SHP77 (cell line): ENCODE measurements around the gene FRK.
"Not testable (repeated sequence)": the region's sequence is repeated elsewhere in the genome, so short reads cannot be mapped to it uniquely, and the experiment has no call there.

Experiments
- DNase-seq, 2 experiments: peaks; one replicate each; lab custom pipeline; 2025; lab: John Stamatoyannopoulos, UW

Gene FRK

GRCh38 chr6:116060572-116061283 lies at the start of gene FRK:
TSS of gene FRK (minus strand) at chr6:116060891. CDS start at chr6:116060311, 580 bp downstream.
- DNase-seq = no peak

- DNase-seq = no peak
Measured at GRCh38 chr6:116108836-116109235, 48.1 kb upstream of the FRK start.

DNA sequence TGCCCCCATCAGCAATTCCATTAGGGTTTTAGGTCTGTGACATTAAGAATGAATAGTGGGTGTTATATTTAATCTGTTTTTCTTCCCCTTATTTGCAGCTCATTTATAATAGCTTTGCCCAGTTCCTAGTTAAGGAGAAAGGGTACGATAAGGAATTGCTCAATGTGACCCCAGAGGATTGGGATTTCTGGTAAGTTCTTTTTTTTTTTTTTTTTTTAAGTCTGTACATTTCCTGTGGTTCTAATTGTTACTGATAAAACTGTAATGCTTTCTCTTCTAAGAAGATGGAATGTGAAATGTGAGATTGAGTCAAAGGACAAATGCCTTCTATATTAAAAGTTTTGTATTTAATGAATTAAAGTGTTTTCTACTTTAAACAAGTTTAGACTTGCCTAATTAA lies 45.5 kb upstream of the FRK start:
- no peak for DNase-seq

DNA sequence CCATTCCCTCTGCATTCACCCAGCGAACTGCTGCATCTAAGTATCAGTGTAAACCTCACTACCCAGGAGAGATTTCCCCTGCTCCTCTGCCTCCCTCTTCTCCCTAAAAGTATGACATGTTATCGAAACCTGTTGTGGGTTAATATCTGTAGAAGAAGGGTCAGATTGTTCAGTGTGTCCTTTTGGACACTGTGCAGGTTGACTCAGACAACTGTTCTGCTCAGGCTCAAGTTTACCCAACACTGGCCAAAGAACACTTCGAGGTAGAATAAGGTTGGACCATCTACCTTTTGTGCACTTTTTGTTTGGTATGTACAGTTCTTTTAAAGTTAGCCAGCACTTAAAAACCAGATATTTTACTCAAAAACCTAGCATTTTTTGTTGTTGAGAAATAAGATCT lies 44.6 kb upstream of the FRK start:
- DNase-seq = no peak

DNA sequence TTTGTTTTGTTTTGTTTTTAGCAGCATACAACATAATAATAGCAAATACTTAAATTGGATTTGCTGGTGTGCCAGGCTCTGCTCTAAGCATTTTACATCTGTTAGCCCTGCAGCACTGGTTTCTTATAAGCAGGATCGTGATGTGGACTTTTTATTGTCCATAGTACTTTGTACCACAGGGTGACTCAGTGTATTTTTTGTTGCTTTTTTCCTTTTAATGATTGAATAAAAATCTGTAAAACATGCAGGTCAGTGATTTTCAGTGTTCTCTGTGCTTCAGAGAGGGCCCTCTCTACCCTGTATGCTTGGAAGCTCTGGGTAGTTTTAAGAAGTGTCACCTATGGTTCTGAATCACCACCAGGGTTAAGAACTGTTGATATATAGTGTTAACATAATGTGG lies 43.9 kb upstream of the FRK start:
- DNase-seq = no peak

DNA sequence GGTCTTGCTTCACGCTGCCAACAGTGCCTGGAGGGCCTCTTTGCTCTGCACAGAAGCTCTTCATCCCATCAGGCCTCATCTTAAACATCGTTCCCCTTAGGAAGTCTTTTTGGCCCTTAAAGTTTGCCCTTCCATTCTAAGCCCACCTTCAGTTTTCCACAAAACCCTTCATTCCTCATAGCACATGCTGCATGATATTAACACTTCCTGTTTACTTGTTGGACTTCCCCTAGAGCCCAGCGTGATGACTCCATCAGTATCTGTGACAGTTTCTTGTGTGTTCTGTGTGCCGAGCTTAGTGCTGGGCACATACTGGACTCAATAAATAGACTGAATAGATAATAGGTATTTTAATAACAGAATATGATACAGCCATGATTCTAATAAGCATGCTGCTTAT lies 42.2 kb upstream of the FRK start:
- DNase-seq = no peak

DNA sequence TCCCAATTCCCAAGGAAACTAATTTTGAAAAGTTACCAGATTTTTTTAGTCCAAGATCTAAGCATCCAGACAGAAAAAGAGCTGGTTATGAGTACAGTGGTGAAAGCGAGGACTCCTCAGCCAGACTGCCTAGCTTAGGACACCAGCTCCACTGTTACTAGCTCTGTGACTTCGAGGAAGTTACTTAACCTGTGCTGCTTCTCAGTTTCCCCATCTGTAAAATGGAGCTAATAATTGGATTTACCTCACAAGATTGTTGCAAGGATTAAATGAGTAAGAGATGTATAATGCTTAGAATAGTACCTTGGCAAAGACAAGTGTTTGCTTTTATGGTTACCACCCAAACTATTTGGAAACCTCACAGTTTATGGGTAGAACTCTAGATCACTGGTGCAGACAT lies 41.1 kb upstream of the FRK start:
- DNase-seq = no peak

DNA sequence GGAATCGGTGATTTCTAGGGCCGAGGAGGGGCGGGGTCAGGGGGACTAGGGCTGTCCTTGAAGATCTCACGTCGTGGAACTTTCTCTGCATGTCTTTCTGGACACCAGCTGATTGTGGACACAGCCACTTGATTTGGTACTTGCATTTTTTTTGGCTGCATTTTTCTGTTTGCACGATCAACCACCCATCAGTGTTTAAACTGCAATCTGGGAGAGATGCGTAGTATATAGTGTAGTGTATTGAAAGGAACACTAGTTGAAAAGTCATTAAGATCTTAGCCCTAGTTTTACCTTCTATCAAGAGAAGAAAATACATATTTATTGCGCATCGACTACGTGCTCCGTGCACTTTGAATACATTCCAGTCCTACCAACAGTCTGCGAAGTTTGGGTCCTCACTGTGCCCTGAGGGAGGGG lies 40.6 kb upstream of the FRK start:
- DNase-seq = no peak

DNA sequence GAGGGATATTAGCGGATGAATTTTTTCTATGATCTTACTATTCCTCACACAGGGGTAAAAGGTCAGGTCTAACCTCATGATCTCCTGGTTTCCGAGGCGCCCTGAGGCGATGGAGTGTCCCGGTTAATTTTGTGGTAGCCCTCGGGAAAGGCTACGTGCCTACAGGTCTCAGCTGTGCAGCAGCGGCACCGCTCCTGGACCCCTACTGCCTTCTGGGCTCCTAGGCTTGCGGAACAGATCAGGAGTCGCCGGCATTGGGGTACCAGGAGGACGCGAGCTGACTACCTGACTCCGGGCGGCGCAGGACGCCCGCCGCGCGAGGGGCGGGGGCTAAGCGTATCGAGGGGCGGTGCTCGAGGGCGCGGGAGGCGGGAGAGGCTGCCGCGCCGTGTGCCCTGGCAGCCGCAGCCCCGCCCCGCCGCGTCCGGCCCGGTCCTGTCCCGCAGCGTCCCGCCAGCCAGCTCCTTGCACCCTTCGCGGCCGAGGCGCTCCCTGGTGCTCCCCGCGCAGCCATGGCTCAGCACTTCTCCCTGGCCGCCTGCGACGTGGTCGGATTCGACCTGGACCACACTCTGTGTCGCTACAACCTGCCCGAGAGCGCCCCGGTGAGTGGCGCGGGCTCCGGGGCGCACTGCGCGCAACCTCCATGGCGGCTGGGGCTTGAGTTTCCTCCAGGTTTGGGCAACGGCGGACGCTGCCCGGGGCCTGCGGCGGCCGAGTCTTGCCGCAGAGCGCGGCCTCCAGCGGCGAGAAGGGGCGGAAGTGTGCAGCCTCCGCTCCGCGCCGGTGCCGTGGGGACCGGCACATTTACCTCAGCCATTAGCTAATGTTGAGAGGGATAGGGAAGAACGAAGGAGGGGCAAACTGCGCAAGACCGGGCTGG lies 40.0 kb upstream of the FRK start, which contains the start of gene NT5DC1:
TSS of gene NT5DC1 (plus strand) at position 435 of the 883 bp plus-strand sequence. CDS start at position 513, 78 bp downstream.
- peak; percentile 60 to 84 for DNase-seq

DNA sequence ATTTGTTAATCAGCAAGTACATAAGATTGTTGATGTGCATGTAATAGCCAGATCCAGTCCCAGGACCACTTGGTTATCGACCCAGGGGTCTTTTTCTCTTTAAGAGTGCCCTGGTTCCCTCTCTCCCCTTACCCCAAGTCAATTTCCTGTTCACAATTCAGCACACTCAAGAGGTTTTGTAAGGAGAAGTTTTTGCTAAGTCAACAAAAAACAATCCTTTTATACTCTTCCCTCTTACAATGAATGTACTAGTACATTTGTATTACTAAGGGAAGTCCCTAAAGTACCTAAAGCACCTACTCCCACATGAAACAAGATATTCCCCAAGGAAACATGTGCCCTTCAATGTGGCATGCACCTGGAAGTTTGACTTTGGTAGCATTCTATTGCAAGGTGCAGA lies 38.3 kb upstream of the FRK start:
- no peak for DNase-seq

- no peak for DNase-seq
Measured at GRCh38 chr6:116096979-116097816, 36.5 kb upstream of the FRK start.

DNA sequence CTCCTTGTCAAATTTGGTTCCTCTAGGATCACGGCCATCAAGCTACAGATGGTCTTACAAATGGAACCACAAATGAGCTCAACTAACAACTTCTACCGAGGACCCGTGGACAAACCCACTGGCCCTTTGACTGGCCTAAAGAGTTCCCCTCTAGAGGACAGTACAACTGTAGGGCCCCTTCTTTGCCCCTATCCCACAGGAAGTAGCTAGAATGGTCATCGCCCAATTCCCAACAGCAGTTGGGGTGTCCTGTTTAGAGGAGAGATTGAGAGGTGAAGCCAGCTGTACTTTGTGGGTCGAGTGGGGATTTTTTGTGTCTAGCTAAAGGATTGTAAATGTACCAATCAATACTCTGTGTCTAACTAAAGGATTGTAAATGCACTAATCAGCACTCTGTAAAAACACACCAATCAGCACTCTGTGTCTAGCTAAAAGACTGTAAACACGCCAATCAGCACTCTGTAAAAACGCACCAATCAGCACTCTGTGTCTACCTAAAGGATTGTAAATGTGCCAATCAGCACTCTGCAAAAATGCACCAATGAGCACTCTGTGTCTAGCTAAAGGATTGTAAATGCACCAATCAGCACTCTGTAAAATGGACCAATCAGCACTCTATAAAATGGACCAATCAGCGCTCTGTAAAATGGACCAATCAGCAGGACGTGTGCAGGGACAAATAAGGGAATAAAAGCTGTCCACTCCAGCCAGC lies 35.5 kb upstream of the FRK start:
- DNase-seq = not testable (repeated sequence)

GRCh38 chr6:116094041-116094440 lies 33.4 kb upstream of the FRK start:
- no peak for DNase-seq

DNA sequence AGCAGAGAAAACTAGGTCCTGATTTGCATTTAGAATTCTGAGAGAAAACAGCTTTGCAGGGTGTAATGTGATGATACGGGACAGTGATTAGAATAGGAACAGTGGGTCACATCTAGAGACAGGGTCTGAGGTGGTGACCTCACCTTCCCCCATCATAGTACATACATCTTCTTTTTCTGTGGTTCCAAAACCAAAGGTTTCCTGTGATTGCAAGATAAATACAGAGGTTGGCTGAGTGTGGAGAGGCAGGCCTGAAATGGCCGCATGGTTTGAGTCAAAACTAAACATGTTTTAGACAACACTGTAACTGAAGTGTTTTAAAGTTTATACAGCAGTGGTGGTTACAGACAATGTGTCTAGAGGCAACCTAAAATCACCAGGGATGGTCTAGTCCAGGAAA lies 29.6 kb upstream of the FRK start:
- DNase-seq = no peak

DNA sequence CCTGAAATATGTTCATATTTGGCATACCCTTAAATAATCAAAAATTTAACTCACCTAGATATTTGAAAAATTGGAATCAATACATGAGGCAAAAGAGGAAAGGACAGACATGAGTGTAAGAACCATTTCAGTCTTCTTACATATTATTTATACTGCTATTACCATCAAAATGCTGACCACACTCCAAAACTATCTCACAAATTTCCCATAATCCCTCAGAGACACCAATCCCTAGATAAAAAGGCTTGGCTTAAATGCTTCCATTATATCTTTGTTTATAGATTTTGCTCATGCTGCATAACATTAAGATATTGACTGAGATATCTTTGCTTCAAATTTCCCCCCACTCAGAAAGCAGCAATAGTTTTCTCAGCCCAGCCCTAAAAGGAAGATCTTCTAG lies 28.3 kb upstream of the FRK start:
- DNase-seq = no peak

DNA sequence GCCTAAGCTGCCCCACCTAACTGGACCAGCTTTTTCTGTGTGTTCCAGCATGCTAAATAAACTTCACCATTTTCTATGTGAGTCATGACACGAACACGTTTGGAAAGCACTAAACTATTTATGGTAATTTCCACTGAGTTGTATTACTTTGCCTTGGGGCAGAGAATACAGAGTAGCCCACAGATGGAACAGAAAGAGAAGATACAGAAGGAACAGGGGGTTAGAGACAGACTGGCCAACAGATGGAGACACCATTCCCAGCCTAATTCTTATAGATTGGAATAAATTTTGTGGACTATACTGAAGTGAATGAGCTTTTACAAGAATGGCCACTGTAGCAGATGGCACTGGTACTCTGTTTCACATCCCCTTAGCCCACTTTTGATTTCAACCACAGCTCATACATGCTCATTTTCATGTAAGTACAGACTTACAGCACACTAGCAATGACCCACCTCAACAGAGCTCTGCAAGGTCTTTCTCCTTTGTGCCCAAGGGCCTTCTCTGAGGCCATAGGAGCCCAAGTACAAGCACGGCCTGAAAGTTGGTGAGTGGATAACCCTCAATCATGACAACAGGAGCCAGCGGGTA lies 26.8 kb upstream of the FRK start:
- no peak for DNase-seq

DNA sequence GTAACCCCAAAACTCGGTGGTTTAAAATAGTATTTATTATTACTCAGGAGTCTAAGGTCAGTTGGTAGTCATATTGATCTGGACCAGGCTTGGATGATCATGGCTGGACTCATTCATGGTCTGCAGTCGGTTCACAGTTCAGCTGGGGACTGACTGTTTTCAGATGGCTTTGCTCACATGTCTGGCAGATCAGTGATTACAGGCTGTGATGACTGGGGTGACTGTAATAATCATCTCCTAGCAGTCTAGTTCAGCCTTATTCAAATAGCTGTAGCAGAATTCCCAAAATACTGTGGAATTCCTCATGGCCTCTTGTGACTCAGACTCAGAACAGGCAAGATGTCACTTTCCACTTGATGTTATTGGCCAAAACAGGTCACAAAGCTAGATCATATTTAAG lies 23.6 kb upstream of the FRK start:
- DNase-seq = no peak

- DNase-seq = no peak
Measured at GRCh38 chr6:116083052-116083451, 22.4 kb upstream of the FRK start.

DNA sequence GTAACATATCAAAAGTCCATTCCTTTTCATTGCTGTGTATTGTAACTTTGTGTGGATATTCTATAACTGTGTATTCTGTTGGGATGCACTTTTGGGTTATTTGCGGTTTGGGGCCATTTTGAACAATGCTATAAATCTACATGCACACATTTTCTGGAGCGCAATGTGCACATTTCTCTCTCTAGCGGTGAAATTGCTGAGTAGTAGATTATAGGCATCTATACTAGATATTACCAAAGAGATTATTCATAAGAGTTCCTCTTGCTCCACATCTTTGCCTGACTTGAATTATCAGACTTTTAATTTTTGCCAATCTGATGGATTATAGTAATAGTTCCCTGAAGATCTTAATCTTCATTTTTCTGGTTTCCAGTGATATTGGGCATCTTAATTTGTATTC lies 18.3 kb upstream of the FRK start:
- no peak for DNase-seq

GRCh38 chr6:116078522-116078921 lies 17.8 kb upstream of the FRK start:
- DNase-seq = no peak

DNA sequence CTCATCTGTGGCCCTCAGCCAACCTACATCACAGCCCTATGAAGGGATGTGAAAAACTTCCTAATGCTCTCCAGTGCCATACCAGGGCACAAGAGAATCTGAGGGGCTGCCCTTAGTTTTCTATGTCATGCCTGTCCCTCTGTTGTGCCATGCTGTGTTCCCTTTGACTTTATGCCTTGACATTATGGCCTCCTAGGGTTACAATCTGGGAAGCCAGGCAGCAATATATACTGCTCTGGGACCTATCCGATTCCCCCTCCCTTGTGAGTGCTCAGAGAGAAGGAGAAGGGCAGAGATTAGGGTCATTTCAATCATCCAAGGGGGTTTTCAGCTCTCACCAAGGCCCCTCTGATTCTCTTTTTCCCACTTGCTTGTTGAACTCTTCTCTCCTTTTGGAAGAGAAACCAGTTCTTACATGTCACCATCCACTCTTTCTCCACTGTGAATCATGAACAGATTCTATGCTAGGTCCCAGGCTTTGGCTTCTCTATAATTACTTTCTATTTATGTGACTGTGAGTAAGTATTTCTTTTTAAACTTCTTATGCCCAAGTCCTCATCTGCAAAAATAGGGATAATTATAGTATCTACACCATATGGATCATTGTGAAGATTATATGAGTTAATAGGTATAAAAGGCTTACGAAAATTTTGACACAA lies 14.2 kb upstream of the FRK start:
- DNase-seq = no peak
